Fibroblast of lung (primary cell): Measurements from ENCODE around the gene C1QTNF5.

Experiments used
- CTCF ChIP-seq, 2 donors: IDR thresholded peaks in 1 of 2; conservative IDR thresholded peaks in 1 of 2; 1 replicate in 1 of 2; 2 replicates in 1 of 2; pipeline ENCODE4 v1.5.1; 2011 to 2012; ENCODE audit warnings: low read length in 2 of 2, control low read depth in 1 of 2, inconsistent platforms in 1 of 2, low read depth in 1 of 2, mild to moderate bottlenecking in 1 of 2
- EZH2 ChIP-seq: IDR thresholded peaks from 2 replicates; pipeline ENCODE4 v1.5.1; 2012; ENCODE audit warnings: low read length, control low read depth, mild to moderate bottlenecking; ENCODE audit errors: missing control alignments

DNA sequence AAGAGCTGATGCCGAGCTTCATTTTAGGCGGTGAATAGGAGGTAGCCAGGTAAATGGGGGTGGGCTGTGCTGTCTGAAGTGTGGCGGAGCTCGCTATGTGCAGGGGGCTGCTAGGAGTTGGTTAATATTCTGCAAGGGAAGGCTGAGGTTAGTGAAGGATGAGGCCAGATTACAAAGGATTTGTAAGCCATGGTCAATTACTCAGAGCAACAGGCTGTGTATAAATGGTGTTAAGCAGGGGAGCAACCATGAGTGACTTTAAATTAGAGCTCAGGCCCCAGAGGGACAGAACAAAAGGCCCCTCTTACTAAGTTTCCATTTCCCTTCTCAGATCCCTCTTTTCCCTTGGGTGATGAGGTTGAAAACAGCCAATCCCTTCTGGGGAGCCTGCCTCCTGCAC is 16.5 kb downstream of the C1QTNF5 start:
- TF ChIP-seq CTCF (conservative IDR thresholded peaks at IDR 0.05 in 1 of 2, IDR thresholded peaks at IDR 0.05 in 1 of 2; ENCODE audit: low read depth in 1 of 2, low read length in 2 of 2), result no peak
- no peak for TF ChIP-seq EZH2
